ENCODE results near the gene SFN.

- no peak for TF ChIP-seq EZH2 (IDR thresholded peaks at IDR 0.05; ENCODE audit: insufficient read depth, low read length)
- no peak for TF ChIP-seq CTCF (IDR thresholded peaks at IDR 0.05; ENCODE audit: insufficient read depth, low read depth, low read length)
Observed at GRCh38 chr1:26858891-26859640, 3.9 kb upstream of the SFN start.
